HepG2 (cell line): ENCODE results near the gene PYY. TPM values are rescaled to one million over a fixed set of nuclear protein-coding genes. Genes with fewer than 3 reads are reported as not detected.

Experiments
- CENPX ChIP-seq: sonication (generic); formaldehyde crosslinking; IDR thresholded peaks from 2 replicates; pipeline ENCODE4 v1.9.0; 2021; ENCODE audit warnings: mild to moderate bottlenecking, missing genetic modification reagents, moderate library complexity
- ELF3 ChIP-seq: IDR thresholded peaks from 2 replicates; pipeline ENCODE4 v1.6.1; 2016; ENCODE audit warnings: missing genetic modification reagents, missing compliant biosample characterization
- ETV5 ChIP-seq: IDR thresholded peaks from 2 replicates; pipeline ENCODE4 v1.6.1; 2018; ENCODE audit warnings: missing biosample characterization, missing genetic modification reagents, inconsistent platforms, borderline replicate concordance
- FOXA1 ChIP-seq, 2 experiments: fragments of 450-650 bp in 1 of 2; sonication (generic) in 1 of 2; formaldehyde crosslinking in 1 of 2; IDR thresholded peaks; 2 replicates each; pipeline versions ENCODE4 v1.4.0 to v1.6.1; 2016 to 2020; ENCODE audit warnings: missing genetic modification reagents in 1 of 2
- FOXA3 ChIP-seq: IDR thresholded peaks from 2 replicates; pipeline ENCODE4 v1.6.1; 2016; ENCODE audit warnings: missing genetic modification reagents, missing compliant biosample characterization
- HNRNPK ChIP-seq: fragments of 200-400 bp; formaldehyde crosslinking; IDR thresholded peaks from 2 replicates; pipeline ENCODE4 v1.6.1; 2018; ENCODE audit warnings: low read length, low read depth, moderate library complexity, mild to moderate bottlenecking; ENCODE audit not compliant: poor library complexity, severe bottlenecking
- IKZF4 ChIP-seq: sonication (generic); formaldehyde crosslinking; IDR thresholded peaks from 2 replicates; pipeline ENCODE4 v1.5.1; 2020; ENCODE audit warnings: borderline replicate concordance, mild to moderate bottlenecking, low read depth, missing genetic modification reagents; ENCODE audit errors: not compliant biosample characterization
- MAFF ChIP-seq: IDR thresholded peaks from 2 replicates; pipeline ENCODE4 v1.6.1; 2011; ENCODE audit warnings: low read depth, low read length, improper control_type of control experiment
- MAFK ChIP-seq, 2 experiments: IDR thresholded peaks in 1 of 2; conservative IDR thresholded peaks in 1 of 2; 2 replicates each; pipeline ENCODE4 v1.6.1; 2011; ENCODE audit warnings: improper control_type of control experiment in 2 of 2, low read length in 2 of 2
- MED8 ChIP-seq: sonication (generic); formaldehyde crosslinking; IDR thresholded peaks from 2 replicates; pipeline ENCODE4 v1.8.1; 2023; ENCODE audit warnings: mild to moderate bottlenecking, missing genetic modification reagents; ENCODE audit not compliant: insufficient replicate concordance
- NCOA5 ChIP-seq: sonication (generic); formaldehyde crosslinking; IDR thresholded peaks from 2 replicates; pipeline ENCODE4 v1.4.0; 2020; ENCODE audit warnings: missing genetic modification reagents
- NR2F1 ChIP-seq, 2 experiments: fragments of 450-650 bp in 1 of 2; formaldehyde crosslinking in 1 of 2; IDR thresholded peaks; 2 replicates each; pipeline versions ENCODE4 v1.5.0 to v1.6.1; 2016 to 2020; ENCODE audit warnings: mild to moderate bottlenecking in 1 of 2, missing compliant biosample characterization in 1 of 2, missing genetic modification reagents in 1 of 2, moderate library complexity in 1 of 2
- REXO4 ChIP-seq: sonication (generic); formaldehyde crosslinking; IDR thresholded peaks from 2 replicates; pipeline ENCODE4 v1.8.0; 2022; ENCODE audit warnings: missing genetic modification reagents, mild to moderate bottlenecking, borderline replicate concordance
- RNF2 ChIP-seq: fragments of 450-650 bp; conservative IDR thresholded peaks from 2 replicates; pipeline ENCODE4 v1.6.1; 2016; ENCODE audit warnings: low read depth
- TBP ChIP-seq: sonication (generic); formaldehyde crosslinking; IDR thresholded peaks from 2 replicates; pipeline ENCODE4 v1.5.0; 2020; ENCODE audit warnings: missing genetic modification reagents
- ZBTB7B ChIP-seq: sonication (generic); formaldehyde crosslinking; IDR thresholded peaks from 2 replicates; pipeline ENCODE4 v1.4.0; 2020; ENCODE audit warnings: missing genetic modification reagents
- ZFP62 ChIP-seq: sonication (generic); formaldehyde crosslinking; IDR thresholded peaks from 2 replicates; pipeline ENCODE4 v1.4.0; 2020; ENCODE audit warnings: missing genetic modification reagents
- ZKSCAN5 ChIP-seq: sonication (generic); formaldehyde crosslinking; IDR thresholded peaks from 2 replicates; pipeline ENCODE4 v1.5.1; 2020; ENCODE audit warnings: mild to moderate bottlenecking, missing genetic modification reagents
- ZNF275 ChIP-seq: sonication (generic); formaldehyde crosslinking; IDR thresholded peaks from 2 replicates; pipeline ENCODE4 v1.8.0; 2022; ENCODE audit warnings: missing genetic modification reagents, mild to moderate bottlenecking, inconsistent platforms, borderline replicate concordance
- ZNF441 ChIP-seq: sonication (generic); formaldehyde crosslinking; IDR thresholded peaks from 2 replicates; pipeline ENCODE4 v1.7.0; 2021; ENCODE audit warnings: missing genetic modification reagents, borderline replicate concordance
- ZNF670 ChIP-seq: sonication (generic); formaldehyde crosslinking; IDR thresholded peaks from 2 replicates; pipeline ENCODE4 v1.8.0; 2022; ENCODE audit warnings: mild to moderate bottlenecking, missing genetic modification reagents, borderline replicate concordance
- ZNF710 ChIP-seq: sonication (generic); formaldehyde crosslinking; IDR thresholded peaks from 2 replicates; pipeline ENCODE4 v1.5.0; 2020; ENCODE audit warnings: mild to moderate bottlenecking, missing genetic modification reagents, borderline replicate concordance
- polyA plus RNA-seq, 8 experiments: library from polyadenylated mRNA; depleted of rRNA in 3 of 8; stranded (reverse) in 7 of 8; unstranded in 1 of 8; fragments of >200 nt; fragmentation: Illumina TruSeq in 4 of 8; extraction: Trizol in 4 of 8; gene quantifications; 2 replicates each; pipeline versions ENCODE4 v1.2.1 to v1.2.3, GENCODE V29; 2011 to 2016; ENCODE audit warnings: low read depth in 4 of 8, missing spikeins in 1 of 8, mixed read lengths in 1 of 8; ENCODE audit not compliant: insufficient read depth in 1 of 8
- total RNA-seq, 5 experiments: library from RNA; depleted of rRNA; stranded (reverse); fragments of >200 nt; fragmentation: Illumina TruSeq; extraction: Trizol; gene quantifications; 2 replicates each; pipeline ENCODE4 v1.2.3, GENCODE V29; 2016; ENCODE audit warnings: low read depth in 1 of 5
- TF ChIP-seq, protein P1 (sequence below): sonication (generic); formaldehyde crosslinking; IDR thresholded peaks from 2 replicates; pipeline ENCODE4 v1.5.0; 2020; ENCODE audit warnings: mild to moderate bottlenecking, low read depth, missing genetic modification reagents, borderline replicate concordance
- TF ChIP-seq, protein P2 (sequence below): sonication (generic); formaldehyde crosslinking; IDR thresholded peaks from 2 replicates; pipeline ENCODE4 v1.4.0; 2020; ENCODE audit warnings: mild to moderate bottlenecking, missing genetic modification reagents

Gene PYY
- total and polyA plus RNA-seq, 2 of the 13 experiments (the other 11 are each of a cell fraction or from before 2014, with no cell fraction given) = 0.25 TPM; not detected in 1

GRCh38 chr17:43994272-43995149 lies 40.8 kb upstream of the PYY start (continued):
- TF ChIP-seq ZNF710 (CRISPR knock-in tag) = no peak
- TF ChIP-seq ELF3 (CRISPR knock-in tag) = no peak
- TF ChIP-seq MAFK (conservative IDR thresholded peaks at IDR 0.05 in 1 of 2, IDR thresholded peaks at IDR 0.05 in 1 of 2; ENCODE audit: low read length in 2 of 2) = no peak
- no peak for TF ChIP-seq MED8
- TF ChIP-seq, protein P1, sequence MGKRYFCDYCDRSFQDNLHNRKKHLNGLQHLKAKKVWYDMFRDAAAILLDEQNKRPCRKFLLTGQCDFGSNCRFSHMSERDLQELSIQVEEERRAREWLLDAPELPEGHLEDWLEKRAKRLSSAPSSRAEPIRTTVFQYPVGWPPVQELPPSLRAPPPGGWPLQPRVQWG = no peak
- no peak for TF ChIP-seq ZNF441 (CRISPR knock-in tag)
- TF ChIP-seq FOXA1 (IDR thresholded peaks at IDR 0.05) = no peak
- TF ChIP-seq FOXA1 (CRISPR knock-in tag; IDR thresholded peaks at IDR 0.05) = no peak
- TF ChIP-seq NCOA5 (CRISPR knock-in tag) = no peak
- no peak for TF ChIP-seq ZFP62 (CRISPR knock-in tag)
- TF ChIP-seq CENPX (CRISPR knock-in tag) = no peak
- 0 out of 2 replicates have a peak, but pooled peaks have one; percentile 45 for TF ChIP-seq REXO4 (CRISPR knock-in tag)
- TF ChIP-seq, protein P2, sequence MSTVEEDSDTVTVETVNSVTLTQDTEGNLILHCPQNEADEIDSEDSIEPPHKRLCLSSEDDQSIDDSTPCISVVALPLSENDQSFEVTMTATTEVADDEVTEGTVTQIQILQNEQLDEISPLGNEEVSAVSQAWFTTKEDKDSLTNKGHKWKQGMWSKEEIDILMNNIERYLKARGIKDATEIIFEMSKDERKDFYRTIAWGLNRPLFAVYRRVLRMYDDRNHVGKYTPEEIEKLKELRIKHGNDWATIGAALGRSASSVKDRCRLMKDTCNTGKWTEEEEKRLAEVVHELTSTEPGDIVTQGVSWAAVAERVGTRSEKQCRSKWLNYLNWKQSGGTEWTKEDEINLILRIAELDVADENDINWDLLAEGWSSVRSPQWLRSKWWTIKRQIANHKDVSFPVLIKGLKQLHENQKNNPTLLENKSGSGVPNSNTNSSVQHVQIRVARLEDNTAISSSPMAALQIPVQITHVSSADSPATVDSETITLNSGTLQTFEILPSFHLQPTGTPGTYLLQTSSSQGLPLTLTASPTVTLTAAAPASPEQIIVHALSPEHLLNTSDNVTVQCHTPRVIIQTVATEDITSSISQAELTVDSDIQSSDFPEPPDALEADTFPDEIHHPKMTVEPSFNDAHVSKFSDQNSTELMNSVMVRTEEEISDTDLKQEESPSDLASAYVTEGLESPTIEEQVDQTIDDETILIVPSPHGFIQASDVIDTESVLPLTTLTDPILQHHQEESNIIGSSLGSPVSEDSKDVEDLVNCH = no peak
- no peak for TF ChIP-seq HNRNPK
- TF ChIP-seq ETV5 = no peak
- TF ChIP-seq RNF2 = no peak
- no peak for TF ChIP-seq MAFF
- no peak for TF ChIP-seq ZNF275 (CRISPR knock-in tag)
- TF ChIP-seq ZNF670 (CRISPR knock-in tag) = no peak
- no peak for TF ChIP-seq TBP
- no peak for TF ChIP-seq ZKSCAN5 (CRISPR knock-in tag)
- TF ChIP-seq FOXA3 (CRISPR knock-in tag) = no peak
- no peak for TF ChIP-seq IKZF4
- TF ChIP-seq NR2F1 (CRISPR knock-in tag; IDR thresholded peaks at IDR 0.05) = no peak
- TF ChIP-seq ZBTB7B (CRISPR knock-in tag) = peak; percentile 62; the same call in 1 of the 2 replicates
